HUES64 (cell line): ENCODE results near the gene ACBD3.

Experiments used
- H3K27ac ChIP-seq: 2 replicates; pipeline ENCODE4 v1.7.0; 2013; ENCODE audit warnings: low read depth, low read length, inconsistent platforms
- H3K27me3 ChIP-seq: 2 replicates; pipeline ENCODE4 v1.6.1; 2013; ENCODE audit warnings: mild to moderate bottlenecking, low read length; ENCODE audit not compliant: insufficient read depth
- H3K36me3 ChIP-seq: 2 replicates; pipeline ENCODE4 v1.6.1; 2013; ENCODE audit warnings: mild to moderate bottlenecking, low read length; ENCODE audit not compliant: insufficient read depth
- H3K4me1 ChIP-seq: 2 replicates; pipeline ENCODE4 v1.6.1; 2013; ENCODE audit warnings: mild to moderate bottlenecking, low read length, moderate library complexity; ENCODE audit not compliant: insufficient read depth
- H3K4me3 ChIP-seq: 2 replicates; pipeline ENCODE4 v1.5.1; 2013; ENCODE audit warnings: mild to moderate bottlenecking, low read length, moderate library complexity
- H3K9ac ChIP-seq: 2 replicates; pipeline ENCODE4 v1.6.1; 2013; ENCODE audit warnings: mild to moderate bottlenecking, low read depth, low read length
- H3K9me3 ChIP-seq: 2 replicates; pipeline ENCODE4 v1.6.1; 2013; ENCODE audit warnings: low read depth, low read length; ENCODE audit not compliant: insufficient read depth
- WGBS: fragments of 150-250, 120-280 bp; methylation state at CpG from one replicate; pipeline ENCODE4 v1.1.7; 2013; ENCODE audit warnings: missing lambda C conversion rate; 5-methylcytosine and 5-hydroxymethylcytosine counted together

ACBD3 gene

DNA sequence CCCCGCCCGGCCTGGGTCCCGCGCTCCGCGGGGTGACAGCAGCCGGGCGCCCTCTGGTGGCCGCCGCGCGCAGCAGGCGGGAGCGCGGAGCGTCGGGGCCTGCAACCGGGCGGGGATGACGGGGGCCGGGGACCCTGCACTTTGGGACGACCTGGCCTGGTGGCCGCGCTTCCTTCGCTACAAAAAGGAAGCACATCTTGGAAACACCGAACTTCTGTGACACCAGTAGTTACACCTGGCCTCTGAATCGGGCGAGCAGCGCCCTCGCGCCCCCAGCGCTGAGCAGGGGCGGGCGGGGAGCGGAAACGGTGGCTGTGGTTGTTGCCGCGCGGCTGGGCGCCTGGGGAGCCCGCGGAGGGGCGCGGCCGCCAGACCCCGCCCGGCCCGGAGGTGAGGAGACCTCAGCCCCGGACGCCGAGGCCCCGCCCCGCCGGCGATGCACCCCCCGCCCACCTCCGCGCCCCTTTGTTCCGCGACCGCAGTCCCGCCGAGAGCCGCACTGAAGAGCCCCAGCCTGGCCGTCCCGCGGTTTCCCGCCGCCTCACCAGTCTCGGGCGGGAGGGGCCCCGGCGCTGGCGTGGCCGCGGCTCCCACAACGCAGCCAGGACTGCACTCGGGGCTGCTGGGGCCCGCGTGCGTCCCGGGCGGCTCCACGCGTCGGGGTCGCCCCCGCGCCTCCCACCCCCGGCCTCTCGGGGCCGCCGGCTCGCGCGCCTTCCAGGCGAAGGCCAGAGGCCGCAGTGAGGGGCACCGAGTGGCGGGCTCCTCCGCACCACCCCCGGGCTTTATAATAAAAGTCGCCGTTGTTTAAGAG, 64.7 kb downstream of the ACBD3 start:
- H3K4me1 ChIP-seq, result peaks cover 16% of the 10 kb centered on the region
- H3K4me3 ChIP-seq, result peak overlapping the region; percentile 80
- H3K36me3 ChIP-seq, result no peaks in the 10 kb centered on the region
- WGBS, result under 1% methylated on average over 104 of the region's 104 CpGs
- H3K9me3 ChIP-seq, result no peaks in the 10 kb centered on the region
- H3K27ac ChIP-seq, result peak overlapping the region; percentile 99
- H3K27me3 ChIP-seq, result peaks cover 18% of the 10 kb centered on the region
- H3K9ac ChIP-seq, result peak overlapping the region; percentile 97

GRCh38 chr1:226121049-226121586, 65.4 kb downstream of the ACBD3 start:
- WGBS, result 11% methylated on average over 37 of the region's 37 CpGs
- peak overlapping the region; percentile 80 for H3K4me3 ChIP-seq
- 0 out of 2 replicates have a peak overlapping the region, but pooled peaks have one; percentile 5 for H3K9ac ChIP-seq
- H3K9me3 ChIP-seq, result no peaks in the 10 kb centered on the region
- peaks cover 18% of the 10 kb centered on the region for H3K27me3 ChIP-seq
- H3K27ac ChIP-seq, result peak overlapping the region; percentile 99; the same call in 1 of the 2 replicates
- no peaks in the 10 kb centered on the region for H3K36me3 ChIP-seq
- H3K4me1 ChIP-seq, result peaks cover 16% of the 10 kb centered on the region

- no peak overlapping the region for H3K4me3 ChIP-seq
- 91% methylated on average over 5 of the region's 5 CpGs for WGBS
- no peak overlapping the region for H3K9ac ChIP-seq
- peaks cover 16% of the 10 kb centered on the region for H3K4me1 ChIP-seq
- H3K27me3 ChIP-seq, result peaks cover 18% of the 10 kb centered on the region
- H3K27ac ChIP-seq, result no peak overlapping the region
- no peaks in the 10 kb centered on the region for H3K9me3 ChIP-seq
- no peaks in the 10 kb centered on the region for H3K36me3 ChIP-seq
These were observed 66.1 kb downstream of the ACBD3 start for GRCh38 chr1:226120398-226120797.

DNA sequence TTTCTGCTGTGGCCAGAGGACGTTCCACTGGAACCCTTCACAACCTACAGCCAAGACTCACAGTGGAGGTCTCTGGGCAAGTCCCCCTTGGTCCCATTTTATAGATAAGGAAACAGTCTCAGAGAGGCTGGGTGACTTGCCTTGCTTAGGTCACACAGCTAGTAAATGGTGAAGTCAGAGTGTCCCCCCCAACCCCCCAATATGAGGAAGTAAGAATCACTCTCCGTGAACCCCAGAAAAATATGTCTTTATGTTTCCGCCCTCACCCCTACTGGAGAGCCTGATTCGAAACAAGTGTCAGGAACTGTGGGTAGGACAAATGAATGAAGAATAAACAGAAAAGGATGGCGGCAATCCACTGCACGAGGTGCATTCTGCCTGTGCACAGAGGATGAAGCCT, 67.4 kb downstream of the ACBD3 start:
- H3K9ac ChIP-seq, result no peak overlapping the region
- no peak overlapping the region for H3K27ac ChIP-seq
- H3K4me3 ChIP-seq, result no peak overlapping the region
- 91% methylated on average over 6 of the region's 6 CpGs for WGBS
- H3K27me3 ChIP-seq, result peaks cover 18% of the 10 kb centered on the region
- H3K36me3 ChIP-seq, result no peaks in the 10 kb centered on the region
- no peaks in the 10 kb centered on the region for H3K9me3 ChIP-seq
- peaks cover 16% of the 10 kb centered on the region for H3K4me1 ChIP-seq

DNA sequence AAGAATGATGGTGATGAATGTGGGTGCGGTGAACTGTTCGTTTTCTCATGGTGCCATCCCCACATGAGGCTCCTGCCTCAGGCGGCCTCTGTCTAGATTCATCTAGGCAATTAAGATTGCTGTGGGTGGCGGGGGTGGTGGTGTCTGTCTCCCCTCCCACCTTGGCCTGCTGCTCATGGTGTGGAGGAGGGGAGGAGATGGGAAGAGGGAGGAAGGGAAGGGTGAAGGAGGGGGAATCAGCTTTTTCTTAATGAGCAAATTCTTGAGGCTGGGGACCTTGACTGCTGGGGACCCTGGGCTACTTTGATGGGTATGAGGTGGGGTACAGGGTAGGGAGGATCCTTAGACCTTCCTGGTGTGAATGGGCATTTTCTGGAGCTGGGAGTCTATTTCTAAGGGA, 68.2 kb downstream of the ACBD3 start:
- Histone ChIP-seq H3K4me3 (no peak overlapping the region), H3K9me3 (no peaks in the 10 kb centered on the region), H3K27me3 (peaks cover 18% of the 10 kb centered on the region), H3K36me3 (no peaks in the 10 kb centered on the region), H3K9ac (no peak overlapping the region), H3K4me1 (peaks cover 16% of the 10 kb centered on the region), H3K27ac (no peak overlapping the region)
- WGBS, result 82% methylated on average over 4 of the region's 4 CpGs

- H3K9me3 ChIP-seq, result no peaks in the 10 kb centered on the region
- H3K27me3 ChIP-seq, result peaks cover 18% of the 10 kb centered on the region
- 98% methylated on average over 5 of the region's 6 CpGs for WGBS
- H3K4me1 ChIP-seq, result peaks cover 21% of the 10 kb centered on the region
- no peaks in the 10 kb centered on the region for H3K36me3 ChIP-seq
- H3K27ac ChIP-seq, result no peak overlapping the region
- no peak overlapping the region for H3K4me3 ChIP-seq
- no peak overlapping the region for H3K9ac ChIP-seq
These were observed 69.2 kb downstream of the ACBD3 start for GRCh38 chr1:226117330-226117729.

- Histone ChIP-seq H3K27me3 (peaks cover 24% of the 10 kb centered on the region), H3K27ac (no peak overlapping the region), H3K9me3 (no peaks in the 10 kb centered on the region), H3K36me3 (no peaks in the 10 kb centered on the region), H3K4me1 (peaks cover 27% of the 10 kb centered on the region), H3K9ac (no peak overlapping the region), H3K4me3 (no peak overlapping the region)
- WGBS, result 77% methylated on average over 3 of the region's 3 CpGs
These were observed 69.9 kb downstream of the ACBD3 start for GRCh38 chr1:226116673-226117072.

DNA sequence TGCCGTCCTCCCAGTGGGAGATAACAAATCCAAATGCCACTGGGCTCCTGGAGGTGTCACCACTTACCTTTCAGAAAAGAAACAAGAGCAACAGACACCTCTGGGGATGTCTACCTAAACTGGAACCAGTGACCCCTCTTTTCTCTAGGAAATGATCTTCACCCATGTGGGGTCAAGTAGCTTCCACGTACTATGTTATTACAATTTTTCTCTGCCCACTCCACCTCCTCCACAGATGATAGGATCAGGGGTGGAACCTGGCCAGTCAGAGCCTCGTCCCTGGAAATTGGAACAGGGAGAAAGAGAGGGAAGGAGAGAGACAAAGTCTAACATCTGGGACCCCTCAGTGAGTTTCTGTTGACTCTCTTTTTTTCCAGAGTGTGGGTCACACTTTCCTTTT, 73.9 kb downstream of the ACBD3 start:
- Histone ChIP-seq H3K9me3 (no peaks in the 10 kb centered on the region), H3K4me3 (no peak overlapping the region), H3K27me3 (peaks cover 20% of the 10 kb centered on the region), H3K4me1 (peaks cover 28% of the 10 kb centered on the region), H3K27ac (peak overlapping the region; percentile 40; the same call in 1 of the 2 replicates), H3K9ac (no peak overlapping the region), H3K36me3 (no peaks in the 10 kb centered on the region)
- 68% methylated on average over 3 of the region's 3 CpGs for WGBS

- Histone ChIP-seq H3K9ac (peak overlapping the region; percentile 49; the same call in 1 of the 2 replicates), H3K4me1 (peaks cover 31% of the 10 kb centered on the region), H3K4me3 (peak overlapping the region; percentile 71; the same call in 1 of the 2 replicates), H3K36me3 (no peaks in the 10 kb centered on the region), H3K9me3 (no peaks in the 10 kb centered on the region), H3K27ac (peak overlapping the region; percentile 71; the same call in 1 of the 2 replicates), H3K27me3 (peaks cover 20% of the 10 kb centered on the region)
- 41% methylated on average over 7 of the region's 7 CpGs for WGBS
These were observed 74.7 kb downstream of the ACBD3 start for GRCh38 chr1:226111883-226112261.

DNA sequence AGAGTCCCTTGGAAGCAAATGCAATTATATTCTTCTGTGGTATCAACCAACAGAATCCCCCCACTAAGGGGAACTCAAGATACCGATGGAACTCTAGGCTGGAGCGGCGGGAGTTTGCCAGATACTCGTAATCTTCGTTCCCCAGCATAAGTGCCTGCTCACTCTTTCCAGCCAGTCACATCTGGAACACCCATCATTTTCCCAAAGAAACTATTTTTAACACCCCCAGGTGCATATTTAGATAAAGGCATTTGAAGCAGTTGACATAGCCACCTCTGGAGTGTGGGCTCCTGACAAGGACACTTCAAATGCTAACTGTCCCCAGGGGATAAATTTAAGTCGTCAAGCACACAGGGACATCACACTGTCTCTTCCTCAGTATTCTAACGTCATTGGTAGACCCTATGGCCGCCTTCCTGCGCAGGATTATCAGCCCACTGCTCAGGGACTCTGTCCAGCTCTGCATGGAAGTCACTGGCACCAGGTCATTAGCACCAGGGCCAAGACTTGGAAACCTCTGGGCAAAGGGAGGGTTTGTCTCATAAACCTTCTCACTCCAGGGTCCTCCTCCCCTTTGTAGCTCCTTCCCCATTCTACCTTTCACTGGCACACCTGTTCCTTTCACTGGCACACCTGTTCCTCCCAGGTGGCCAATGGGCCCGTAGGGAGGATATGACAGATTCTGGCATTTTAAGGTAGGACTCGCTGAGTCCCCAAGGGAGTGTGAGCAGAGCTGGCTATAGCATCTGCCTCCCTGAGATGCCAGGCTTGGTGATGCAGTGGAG, 75.3 kb downstream of the ACBD3 start:
- peaks cover 31% of the 10 kb centered on the region for H3K4me1 ChIP-seq
- peaks cover 20% of the 10 kb centered on the region for H3K27me3 ChIP-seq
- H3K27ac ChIP-seq, result peak overlapping the region; percentile 71; the same call in 1 of the 2 replicates
- 33% methylated on average over 11 of the region's 11 CpGs for WGBS
- no peaks in the 10 kb centered on the region for H3K9me3 ChIP-seq
- H3K4me3 ChIP-seq, result peak overlapping the region; percentile 71
- H3K36me3 ChIP-seq, result no peaks in the 10 kb centered on the region
- peak overlapping the region; percentile 66; the same call in 1 of the 2 replicates for H3K9ac ChIP-seq
